ENCODE measurements around the gene DHTKD1.

DNA sequence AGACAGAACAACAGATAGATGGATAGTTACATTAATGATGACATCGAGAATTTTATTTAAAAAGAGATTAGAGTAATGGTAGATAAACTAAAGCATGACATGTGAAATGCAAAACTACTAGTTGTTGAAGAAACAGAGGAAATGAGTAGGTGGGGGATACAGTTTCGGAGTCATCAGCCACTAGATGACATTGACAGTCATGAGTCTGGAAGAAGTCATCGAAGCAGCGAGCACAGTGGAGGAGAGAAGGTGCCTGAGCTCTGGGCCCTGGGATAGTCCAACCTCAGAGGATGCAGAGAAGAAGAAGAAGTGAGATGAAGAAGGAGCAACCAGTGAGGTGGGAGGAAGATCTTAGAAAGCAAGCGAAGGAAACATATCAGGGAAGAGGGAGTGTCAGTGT lies 40.5 kb downstream of the DHTKD1 start:
- TF ChIP-seq, protein P1, sequence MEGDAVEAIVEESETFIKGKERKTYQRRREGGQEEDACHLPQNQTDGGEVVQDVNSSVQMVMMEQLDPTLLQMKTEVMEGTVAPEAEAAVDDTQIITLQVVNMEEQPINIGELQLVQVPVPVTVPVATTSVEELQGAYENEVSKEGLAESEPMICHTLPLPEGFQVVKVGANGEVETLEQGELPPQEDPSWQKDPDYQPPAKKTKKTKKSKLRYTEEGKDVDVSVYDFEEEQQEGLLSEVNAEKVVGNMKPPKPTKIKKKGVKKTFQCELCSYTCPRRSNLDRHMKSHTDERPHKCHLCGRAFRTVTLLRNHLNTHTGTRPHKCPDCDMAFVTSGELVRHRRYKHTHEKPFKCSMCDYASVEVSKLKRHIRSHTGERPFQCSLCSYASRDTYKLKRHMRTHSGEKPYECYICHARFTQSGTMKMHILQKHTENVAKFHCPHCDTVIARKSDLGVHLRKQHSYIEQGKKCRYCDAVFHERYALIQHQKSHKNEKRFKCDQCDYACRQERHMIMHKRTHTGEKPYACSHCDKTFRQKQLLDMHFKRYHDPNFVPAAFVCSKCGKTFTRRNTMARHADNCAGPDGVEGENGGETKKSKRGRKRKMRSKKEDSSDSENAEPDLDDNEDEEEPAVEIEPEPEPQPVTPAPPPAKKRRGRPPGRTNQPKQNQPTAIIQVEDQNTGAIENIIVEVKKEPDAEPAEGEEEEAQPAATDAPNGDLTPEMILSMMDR (IDR thresholded peaks at IDR 0.05), result no peak
- no peak for TF ChIP-seq POLR2A (IDR thresholded peaks at IDR 0.05)

All from ovary (tissue), 3 donors.